Measurements from ENCODE around the gene AFTPH.

Gene AFTPH

GRCh38 chr2:64609227-64609941 lies 85.3 kb downstream of the AFTPH start:
- in situ Hi-C loops (cut with MboI; ENCODE audit: low sequenced_read_pairs), result no loop called here

GRCh38 chr2:64609942-64610281 lies 85.8 kb downstream of the AFTPH start:
- in situ Hi-C loops (cut with MboI; ENCODE audit: low sequenced_read_pairs), result no loop called here

GRCh38 chr2:64610316-64610855 lies 86.3 kb downstream of the AFTPH start:
- in situ Hi-C loops (cut with MboI; ENCODE audit: low sequenced_read_pairs), result no loop called here

GRCh38 chr2:64612575-64613195 lies 88.6 kb downstream of the AFTPH start:
- in situ Hi-C loops (cut with MboI; ENCODE audit: low sequenced_read_pairs), result no loop called here

- in situ Hi-C loops (cut with MboI; ENCODE audit: low sequenced_read_pairs), result no loop called here
Observed at GRCh38 chr2:64613276-64613675, 89.1 kb downstream of the AFTPH start.

GRCh38 chr2:64615192-64615763 lies 91.2 kb downstream of the AFTPH start:
- in situ Hi-C loops (cut with MboI; ENCODE audit: low sequenced_read_pairs), result no loop called here

DNA sequence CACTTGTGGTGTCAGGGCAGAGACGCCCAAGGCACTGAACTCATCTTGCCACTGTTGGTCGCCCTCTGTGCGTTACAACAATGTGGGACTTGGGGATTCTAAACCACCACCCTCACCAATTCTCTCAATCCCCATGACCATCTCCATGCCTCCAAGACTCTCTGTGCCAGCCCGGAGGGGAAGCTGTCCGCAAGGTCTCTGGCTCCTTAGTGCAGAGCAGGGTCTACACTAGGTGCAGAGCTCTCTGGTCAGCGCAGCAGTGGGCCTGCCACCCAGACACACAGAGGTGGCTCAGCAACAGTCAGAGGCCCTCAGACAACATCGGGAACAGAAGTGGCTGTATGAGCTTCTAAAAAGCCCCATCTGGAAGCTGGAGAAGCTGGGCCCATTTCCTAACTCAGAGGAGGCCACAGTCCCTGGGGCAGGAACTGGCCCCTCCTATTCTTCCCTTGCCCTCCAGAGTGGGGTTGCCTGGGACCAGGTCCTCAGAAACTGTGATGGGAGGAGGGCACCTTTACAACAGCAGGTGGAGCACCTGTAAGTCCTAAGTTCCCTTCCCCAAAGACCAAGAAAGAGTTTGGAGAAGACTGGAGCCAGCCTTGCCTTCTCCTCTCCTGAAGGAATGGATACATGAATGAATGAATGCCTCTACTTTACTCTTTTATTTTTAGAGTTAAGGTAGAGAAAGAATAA lies 91.9 kb downstream of the AFTPH start:
- in situ Hi-C loops (cut with MboI; ENCODE audit: low sequenced_read_pairs), result no loop called here

DNA sequence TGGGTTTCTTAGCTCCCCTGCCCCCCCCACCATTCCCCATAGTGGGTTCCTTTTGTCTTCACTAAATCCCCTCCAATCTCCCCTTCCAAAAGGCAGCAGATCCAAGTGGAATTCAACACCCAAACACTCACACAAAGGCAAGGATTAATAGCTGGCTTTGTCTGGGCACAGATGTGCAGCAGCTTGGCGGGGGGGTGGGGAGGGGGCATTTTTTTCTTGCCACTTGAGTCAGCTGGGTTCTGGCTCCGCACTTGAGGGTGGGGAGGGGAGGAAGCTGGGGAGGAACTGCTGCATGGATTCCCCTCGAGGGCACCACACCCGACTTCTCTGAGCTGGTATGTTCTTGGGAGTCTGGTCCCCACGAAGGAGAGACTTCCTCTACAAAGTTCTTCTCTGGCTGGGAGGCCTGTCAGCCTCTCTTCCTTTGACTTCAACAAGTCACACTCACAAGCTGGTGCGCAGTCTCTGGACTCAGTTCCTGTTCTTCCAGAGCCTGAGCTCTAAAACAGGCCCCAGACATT lies 93.6 kb downstream of the AFTPH start:
- in situ Hi-C loops (cut with MboI; ENCODE audit: low sequenced_read_pairs), result no loop called here

DNA sequence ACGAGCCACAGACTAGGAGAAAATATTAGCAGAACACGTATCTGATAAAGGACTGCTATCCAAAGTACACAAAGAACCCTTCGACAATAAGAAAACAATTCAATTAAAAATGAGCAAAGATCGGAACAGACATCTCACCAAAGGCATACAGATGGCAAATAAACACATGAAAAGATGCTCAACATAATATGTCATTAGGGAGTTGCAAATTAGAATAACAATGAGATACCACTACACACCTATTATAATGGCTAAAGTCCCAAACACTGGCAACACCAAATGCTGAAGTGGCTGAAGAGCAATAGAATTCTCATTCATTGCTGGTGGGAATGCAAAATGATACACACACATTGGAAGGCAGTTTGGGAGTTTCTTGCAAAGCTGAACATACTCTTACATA lies 96.5 kb downstream of the AFTPH start:
- in situ Hi-C loops (cut with MboI; ENCODE audit: low sequenced_read_pairs), result no loop called here

- in situ Hi-C loops (cut with MboI; ENCODE audit: low sequenced_read_pairs), result no loop called here
Observed at GRCh38 chr2:64622443-64623241, 98.5 kb downstream of the AFTPH start.

DNA sequence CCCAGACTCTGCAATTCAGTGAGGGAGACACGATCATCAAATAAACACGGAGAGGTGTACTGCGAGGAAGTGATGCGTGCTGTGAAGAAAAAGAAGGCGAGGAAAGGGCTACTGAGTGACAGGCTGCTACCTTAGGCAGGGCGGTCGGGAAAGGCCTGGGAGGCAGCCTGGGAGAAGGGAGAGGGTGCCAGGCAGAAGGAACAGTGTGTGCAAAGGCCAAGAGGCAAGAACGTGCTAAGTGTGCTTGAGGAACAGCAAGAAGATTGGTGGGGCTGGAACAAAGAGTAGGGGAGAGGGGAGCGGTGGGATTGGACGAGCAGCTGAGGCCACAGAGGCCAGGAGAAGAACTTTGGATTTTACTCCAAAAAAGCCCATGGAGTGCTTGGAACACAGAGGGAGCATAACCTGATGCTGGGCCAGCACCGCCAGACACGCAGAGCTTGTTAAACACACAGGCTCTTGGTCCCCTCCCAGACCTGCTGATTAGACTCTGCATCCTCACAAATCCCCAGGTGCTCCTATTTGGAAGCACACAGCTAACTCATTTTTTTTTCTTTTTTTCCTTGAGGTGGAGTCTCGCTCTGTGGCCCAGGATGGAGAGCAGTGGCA lies 99.2 kb downstream of the AFTPH start:
- in situ Hi-C loops (cut with MboI; ENCODE audit: low sequenced_read_pairs), result no loop called here

- in situ Hi-C loops (cut with MboI; ENCODE audit: low sequenced_read_pairs), result no loop called here
Observed at GRCh38 chr2:64624108-64624610, 100.0 kb downstream of the AFTPH start.

DNA sequence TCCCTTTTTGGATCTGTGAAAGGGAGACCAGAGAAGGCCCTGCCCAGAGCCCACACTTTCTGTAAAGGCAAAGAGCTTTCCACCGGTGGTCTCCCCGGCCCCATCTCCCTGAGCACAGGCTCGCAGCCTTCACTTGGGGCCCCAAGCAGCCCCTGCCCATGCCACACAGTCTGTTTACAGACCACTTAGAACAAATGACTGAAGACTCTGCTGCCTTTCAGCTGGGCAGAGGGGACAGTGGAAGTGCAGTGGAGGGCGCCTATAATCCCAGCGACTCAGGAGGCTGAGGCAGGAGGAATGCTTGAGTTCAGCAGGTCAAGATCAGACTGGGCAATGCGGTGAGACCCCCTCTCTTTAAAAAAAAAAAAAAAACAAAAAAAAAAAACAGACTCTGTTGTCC lies 100.7 kb downstream of the AFTPH start:
- in situ Hi-C loops (cut with MboI; ENCODE audit: low sequenced_read_pairs), result no loop called here

- in situ Hi-C loops (cut with MboI; ENCODE audit: low sequenced_read_pairs), result no loop called here
Observed at GRCh38 chr2:64625299-64626145, 101.4 kb downstream of the AFTPH start.

DNA sequence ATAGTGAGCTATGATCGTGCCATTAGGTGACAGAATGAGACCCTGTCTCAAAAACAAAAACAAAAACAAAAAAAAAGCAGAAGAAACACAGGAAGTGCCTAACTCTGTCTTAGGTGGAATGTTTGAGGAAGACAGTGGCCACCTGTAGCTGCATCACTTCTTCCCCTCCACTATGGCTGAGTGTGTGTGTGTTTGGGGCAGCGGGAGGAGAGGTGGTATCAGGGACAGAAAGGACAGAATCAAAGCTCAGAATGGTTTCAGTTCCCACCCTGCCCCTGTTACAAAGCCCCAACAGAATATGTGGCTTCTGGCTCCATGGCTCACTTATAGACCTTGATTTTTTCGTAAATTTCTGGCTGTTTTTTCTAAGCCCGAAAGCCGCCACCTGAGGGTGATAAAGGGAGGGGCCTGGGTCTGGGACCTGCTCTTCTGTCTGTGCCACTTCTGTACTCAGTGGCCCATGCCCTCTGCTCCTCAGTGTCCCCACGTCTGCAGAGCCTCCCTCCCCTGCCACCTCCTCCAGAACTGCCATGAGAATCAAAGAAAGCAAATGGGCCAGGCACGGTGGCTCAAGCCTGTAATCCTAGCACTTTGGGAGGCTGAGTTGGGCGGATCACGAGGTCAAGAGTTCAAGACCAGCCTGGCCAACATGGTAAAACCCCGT lies 102.2 kb downstream of the AFTPH start:
- in situ Hi-C loops (cut with MboI; ENCODE audit: low sequenced_read_pairs), result no loop called here

DNA sequence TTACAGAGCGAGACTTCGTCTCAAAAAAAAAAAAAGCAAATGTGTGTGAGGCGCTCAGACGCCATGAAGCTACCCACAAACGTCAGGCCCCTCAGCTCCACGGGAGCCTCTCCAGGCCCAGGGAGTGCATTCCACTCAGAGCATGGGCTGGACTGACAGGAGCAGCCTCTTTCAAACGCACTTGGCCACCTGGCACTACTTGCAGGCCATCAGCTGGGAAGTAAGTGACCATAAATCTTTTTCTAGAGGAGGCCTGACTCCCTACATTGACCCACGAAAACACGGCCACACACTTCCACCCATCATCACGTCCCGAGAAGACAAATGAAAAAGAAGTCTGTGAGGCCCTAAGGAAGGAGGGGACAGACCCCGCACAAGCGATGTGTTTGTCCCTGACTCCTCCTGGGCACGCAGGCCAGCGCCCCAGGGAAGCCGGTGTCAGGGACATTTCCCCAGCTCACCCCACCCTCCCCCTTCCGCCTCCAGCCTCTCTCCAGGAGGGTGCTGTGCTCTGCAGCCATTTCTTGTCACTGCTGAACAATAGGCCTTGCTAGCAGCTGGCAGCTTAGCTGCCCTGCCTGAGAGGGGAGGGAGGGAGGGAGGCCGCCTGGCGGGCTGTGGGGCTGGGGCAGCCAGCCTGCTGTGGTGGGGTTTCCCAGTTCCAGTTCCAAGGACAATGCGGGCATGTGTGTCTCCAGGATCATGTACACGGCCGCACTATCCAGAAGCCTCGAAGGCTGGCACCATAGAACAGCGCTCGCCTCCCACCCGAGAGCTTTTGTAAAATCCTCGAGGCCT lies 103.0 kb downstream of the AFTPH start:
- in situ Hi-C loops (cut with MboI; ENCODE audit: low sequenced_read_pairs), result no loop called here
